Activated CD4-positive, alpha-beta memory T cell treated with anti-CD3 and anti-CD28 coated beads, Interleukin-2, amount 10 ng/mL, durations not matched to agents 7 days and 5 days (primary cell): ENCODE results near the gene PES1. TPM values are rescaled to one million over a fixed set of nuclear protein-coding genes. Genes with fewer than 3 reads are reported as not detected.
"Not testable (repeated sequence)": the region's sequence is repeated elsewhere in the genome, so short reads cannot be mapped to it uniquely, and the experiment has no call there.

Experiments
- CTCF ChIA-PET: fragments of 350-600 bp; sonication (Branson Sonifier 250); formaldehyde crosslinking; loops from one replicate; lab custom pipeline; 2021; ENCODE audit warnings: antibody characterized with exemption, inconsistent platforms; lab: Charles Lee
- POLR2A ChIA-PET: fragments of 350-600 bp; sonication (Branson Sonifier 250); formaldehyde crosslinking; loops from one replicate; lab custom pipeline; 2021; ENCODE audit warnings: antibody characterized with exemption; lab: Charles Lee
- DNase-seq: peaks from one replicate; pipeline ENCODE4 v3.0.0-alpha.2; 2020
- H3K27ac Mint-ChIP-seq: one replicate; pipeline ENCODE4 v1.8.0; 2021; ENCODE audit warnings: mild to moderate bottlenecking, mixed read lengths
- H3K27me3 Mint-ChIP-seq: one replicate; pipeline ENCODE4 v1.8.0; 2021; ENCODE audit warnings: mixed read lengths
- H3K36me3 Mint-ChIP-seq: one replicate; pipeline ENCODE4 v1.8.0; 2021; ENCODE audit warnings: low read depth, mixed read lengths
- H3K4me1 Mint-ChIP-seq: one replicate; pipeline ENCODE4 v1.8.0; 2021; ENCODE audit warnings: mixed read lengths
- H3K4me3 Mint-ChIP-seq: one replicate; pipeline ENCODE4 v1.8.0; 2021; ENCODE audit warnings: mild to moderate bottlenecking, mixed read lengths
- H3K9me3 Mint-ChIP-seq: one replicate; pipeline ENCODE4 v1.8.0; 2021; ENCODE audit warnings: mixed read lengths
- total RNA-seq, 2 experiments: library from RNA; stranded (reverse); gene quantifications; one replicate each; pipeline ENCODE4 v1.2.3, GENCODE V29; 2021

Gene PES1
- total RNA-seq, 2 experiments from 2014 or later: 48.3 to 54.9 TPM

DNA sequence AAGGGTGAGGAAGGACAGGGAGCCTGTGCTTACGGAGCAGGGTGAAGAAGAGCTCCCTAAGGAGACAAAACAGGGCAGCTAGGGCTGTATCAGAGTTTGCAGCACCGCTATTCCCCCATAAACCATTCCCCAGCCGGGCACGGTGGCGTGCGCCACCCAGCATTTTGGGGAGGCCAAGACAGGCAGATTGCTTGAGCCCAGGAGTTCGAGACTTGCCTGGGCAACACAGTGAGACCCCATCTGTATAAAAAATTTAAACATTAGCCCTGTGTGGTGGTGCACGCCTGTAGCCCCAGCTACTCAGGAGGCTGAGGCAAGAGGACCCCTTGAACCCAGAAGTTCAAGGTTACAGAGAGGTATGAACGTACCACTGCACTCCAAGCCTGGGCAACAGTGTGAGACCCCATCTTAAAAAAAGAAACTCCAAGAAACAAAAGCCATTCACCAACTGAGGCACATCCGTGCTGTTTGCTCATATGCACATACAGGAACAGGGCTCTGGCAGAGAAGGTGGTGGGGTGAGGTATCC, 22.0 kb downstream of the PES1 start:
- H3K27ac Mint-ChIP-seq: no peak overlapping the region
- no peak for DNase-seq
- ChIA-PET POLR2A (no interaction called here), CTCF (interaction anchor here (0.7 kb wide), 1 partner anchor 85 kb away, joined by 3 read pairs; no protein-coding TSS in a partner anchor)
- H3K27me3 Mint-ChIP-seq: peaks cover 19% of the 10 kb centered on the region
- H3K4me1 Mint-ChIP-seq: no peaks in the 10 kb centered on the region
- H3K36me3 Mint-ChIP-seq: no peaks in the 10 kb centered on the region
- no peak overlapping the region for H3K4me3 Mint-ChIP-seq
- no peaks in the 10 kb centered on the region for H3K9me3 Mint-ChIP-seq

DNA sequence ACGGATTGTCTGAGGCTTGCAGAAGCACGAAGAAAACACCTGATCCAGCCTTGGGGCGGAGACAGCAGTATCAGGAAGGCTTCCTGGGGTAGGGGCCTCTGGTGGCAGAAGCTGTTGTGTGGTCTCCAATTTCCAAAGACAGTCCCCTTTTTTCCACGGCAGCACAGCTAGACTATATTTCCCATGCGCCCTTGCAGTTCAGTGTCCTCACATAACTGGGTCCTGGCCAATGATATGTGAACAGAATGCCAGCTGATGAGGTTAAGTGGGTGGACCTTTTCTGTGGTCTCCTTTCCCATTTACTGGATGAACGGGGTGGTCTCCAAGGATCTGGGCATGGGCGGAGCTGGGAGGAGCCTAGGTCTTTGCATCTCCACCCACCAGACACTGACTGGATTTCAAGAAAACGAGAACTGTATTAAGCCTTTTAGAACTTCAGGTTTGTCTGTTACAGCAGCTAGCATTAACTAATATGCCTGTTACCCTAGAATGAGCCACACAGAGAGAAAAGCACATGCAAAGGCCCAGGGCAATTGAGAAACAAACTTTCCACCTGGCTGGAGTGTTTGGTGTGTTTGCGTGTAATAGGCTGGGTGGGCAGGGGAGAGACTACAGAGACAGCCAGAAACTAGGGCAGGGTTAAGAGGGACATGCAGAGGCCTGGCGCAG, 23.4 kb downstream of the PES1 start:
- Mint-ChIP-seq H3K36me3 (no peaks in the 10 kb centered on the region), H3K9me3 (no peaks in the 10 kb centered on the region), H3K4me1 (no peaks in the 10 kb centered on the region), H3K27me3 (peaks cover 12% of the 10 kb centered on the region), H3K27ac (no peak overlapping the region), H3K4me3 (no peak overlapping the region)
- ChIA-PET POLR2A (no interaction called here), CTCF (no interaction called here)
- DNase-seq: no peak

DNA sequence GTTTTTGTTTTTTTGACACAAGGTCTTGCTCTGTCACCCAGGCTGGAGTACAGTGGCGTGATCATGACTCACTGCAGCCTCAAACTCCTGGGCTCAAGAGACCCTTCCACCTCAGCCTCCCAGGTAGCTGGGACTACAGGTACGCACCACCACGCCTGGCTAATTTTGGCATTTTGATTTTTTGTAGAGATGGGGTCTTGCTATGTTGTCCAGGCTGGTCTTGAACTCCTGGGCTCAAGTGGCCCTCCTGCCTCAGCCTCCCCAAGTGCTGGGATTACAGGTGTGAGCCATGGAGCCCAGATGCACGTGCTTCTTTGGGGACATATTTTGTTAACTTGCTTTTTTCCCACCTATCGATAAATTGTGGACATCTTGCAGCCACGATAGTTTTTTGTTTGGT, 24.4 kb downstream of the PES1 start:
- H3K36me3 Mint-ChIP-seq, H3K4me3 Mint-ChIP-seq, DNase-seq, CTCF ChIA-PET, H3K9me3 Mint-ChIP-seq, POLR2A ChIA-PET, H3K27ac Mint-ChIP-seq, H3K4me1 Mint-ChIP-seq: not testable (repeated sequence)
- H3K27me3 Mint-ChIP-seq: peaks cover 11% of the 10 kb centered on the region

DNA sequence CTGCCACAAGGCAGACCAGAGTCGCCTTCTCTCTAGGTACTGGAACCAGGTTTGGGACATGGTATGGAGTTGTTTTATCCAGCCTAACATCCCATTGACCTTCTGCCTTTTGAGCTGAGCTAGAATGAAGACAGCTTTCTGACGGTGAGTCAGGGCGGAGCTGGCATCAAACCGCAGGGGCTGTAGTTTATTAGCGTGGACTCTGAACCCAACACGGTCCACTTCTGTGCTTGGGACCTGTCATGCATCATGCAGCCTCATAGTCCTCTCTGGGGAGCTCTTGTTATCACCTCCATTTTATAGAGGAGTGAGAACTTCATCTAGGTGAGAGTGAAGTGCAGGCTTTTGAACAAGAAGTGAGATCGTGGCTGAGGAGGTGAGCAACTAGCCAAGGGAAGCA, 25.6 kb downstream of the PES1 start:
- H3K4me1 Mint-ChIP-seq: no peaks in the 10 kb centered on the region
- no peak overlapping the region for H3K27ac Mint-ChIP-seq
- ChIA-PET CTCF (no interaction called here), POLR2A (no interaction called here)
- no peak for DNase-seq
- H3K36me3 Mint-ChIP-seq: no peaks in the 10 kb centered on the region
- H3K9me3 Mint-ChIP-seq: no peaks in the 10 kb centered on the region
- no peak overlapping the region for H3K4me3 Mint-ChIP-seq
- H3K27me3 Mint-ChIP-seq: peaks cover 11% of the 10 kb centered on the region

DNA sequence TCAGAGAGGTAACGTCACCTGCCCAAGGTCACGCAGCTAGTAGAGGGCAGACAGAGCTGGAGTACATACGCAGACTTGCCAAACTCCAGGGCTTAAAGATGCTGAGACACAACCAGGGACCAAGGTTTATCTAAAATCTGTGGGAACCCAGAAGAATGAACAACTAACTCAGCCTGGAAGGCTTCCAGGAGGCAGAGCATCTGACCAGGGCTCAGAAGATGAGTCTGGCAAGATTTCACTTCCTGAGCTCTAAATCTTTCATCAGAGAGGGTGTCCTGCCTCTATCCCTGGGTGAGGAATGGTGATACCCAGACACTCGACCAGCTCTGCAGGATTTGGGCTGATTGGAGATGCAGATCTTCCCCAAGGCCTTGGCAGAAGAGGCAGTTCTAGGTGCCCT, 26.4 kb downstream of the PES1 start:
- Mint-ChIP-seq H3K27me3 (peaks cover 10% of the 10 kb centered on the region), H3K27ac (no peak overlapping the region), H3K9me3 (no peaks in the 10 kb centered on the region), H3K4me1 (no peaks in the 10 kb centered on the region), H3K36me3 (no peaks in the 10 kb centered on the region), H3K4me3 (no peak overlapping the region)
- POLR2A ChIA-PET: no interaction called here
- CTCF ChIA-PET: no interaction called here
- no peak for DNase-seq

DNA sequence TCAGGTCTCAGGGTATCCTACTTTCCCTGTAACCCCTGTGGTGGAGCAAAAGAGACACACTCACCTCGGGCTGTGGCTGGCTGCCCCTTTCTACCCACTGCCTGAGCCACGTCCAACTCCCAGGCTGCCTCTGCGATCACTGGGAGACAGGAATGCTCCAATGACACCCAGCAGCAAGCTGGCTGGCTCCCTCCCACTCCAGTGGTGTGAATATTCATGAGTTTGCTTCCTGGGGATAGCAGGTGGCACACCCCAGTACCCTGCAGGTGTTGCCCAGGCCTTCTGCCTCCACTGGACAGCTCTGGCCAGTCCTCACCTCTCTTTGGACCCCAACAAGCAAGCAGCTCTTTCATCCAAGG, 27.0 kb downstream of the PES1 start:
- DNase-seq: no peak
- H3K9me3 Mint-ChIP-seq: no peaks in the 10 kb centered on the region
- no peak overlapping the region for H3K4me3 Mint-ChIP-seq
- ChIA-PET CTCF (no interaction called here), POLR2A (no interaction called here)
- no peak overlapping the region for H3K27ac Mint-ChIP-seq
- no peaks in the 10 kb centered on the region for H3K36me3 Mint-ChIP-seq
- no peaks in the 10 kb centered on the region for H3K4me1 Mint-ChIP-seq
- peaks cover 10% of the 10 kb centered on the region for H3K27me3 Mint-ChIP-seq

DNA sequence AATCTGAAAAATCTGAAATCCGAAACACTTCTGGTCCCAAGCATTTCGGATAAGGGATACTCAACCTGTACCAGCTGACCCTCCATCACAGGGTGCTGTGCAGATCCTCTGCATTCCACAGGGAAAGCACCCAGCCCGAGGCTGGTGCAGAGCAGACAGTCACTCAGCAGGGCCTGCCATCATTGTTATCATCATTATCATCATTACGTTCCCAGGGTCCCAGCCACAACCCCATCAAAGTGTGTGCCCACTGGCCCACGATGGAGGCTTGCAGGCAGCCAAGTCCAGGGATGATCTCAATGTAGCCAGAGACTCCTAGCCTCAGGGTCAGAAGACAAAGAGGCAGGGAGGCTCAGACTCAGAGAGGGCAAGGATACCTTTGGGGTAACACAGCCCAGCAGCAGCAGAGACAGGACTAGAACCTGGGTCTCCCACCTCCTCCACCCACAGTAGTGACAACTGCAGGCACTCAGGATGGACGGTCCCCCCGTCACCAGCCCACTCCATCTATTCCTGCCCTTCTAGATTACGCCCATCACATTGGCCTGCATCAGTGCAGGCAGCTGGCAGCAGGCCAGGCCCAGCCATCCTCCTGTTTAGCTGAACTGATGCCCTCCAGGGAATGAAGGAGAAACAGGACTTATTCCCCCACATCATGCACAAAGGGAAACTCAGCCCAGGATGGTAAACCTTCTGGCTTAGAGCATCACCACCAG, 27.5 kb downstream of the PES1 start:
- Mint-ChIP-seq H3K9me3 (no peaks in the 10 kb centered on the region), H3K27ac (no peak overlapping the region), H3K4me1 (no peaks in the 10 kb centered on the region), H3K36me3 (no peaks in the 10 kb centered on the region), H3K27me3 (peaks cover 6% of the 10 kb centered on the region), H3K4me3 (no peak overlapping the region)
- POLR2A ChIA-PET: no interaction called here
- no peak for DNase-seq
- CTCF ChIA-PET: no interaction called here

DNA sequence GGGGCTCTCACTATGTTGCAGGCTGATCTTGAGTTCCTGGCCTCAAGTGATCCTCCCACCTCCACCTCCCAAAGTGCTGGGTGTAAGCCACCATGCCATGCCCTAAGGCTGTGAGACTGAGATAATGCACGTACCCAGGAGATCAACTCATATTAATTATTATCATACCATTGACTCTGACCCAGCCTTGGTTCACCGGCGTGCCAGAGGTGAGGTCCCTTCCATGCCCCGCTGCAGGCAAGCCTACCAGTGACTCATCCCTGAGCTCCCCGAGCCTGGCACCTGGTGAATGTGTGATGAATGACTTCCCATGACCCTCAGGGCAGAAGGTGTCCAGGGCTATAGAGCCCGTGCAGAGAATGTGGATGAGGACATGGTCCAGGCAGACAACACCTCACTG, 29.3 kb downstream of the PES1 start:
- CTCF ChIA-PET: no interaction called here
- DNase-seq: no peak
- POLR2A ChIA-PET: no interaction called here
- Mint-ChIP-seq H3K36me3 (no peaks in the 10 kb centered on the region), H3K27me3 (no peaks in the 10 kb centered on the region), H3K27ac (no peak overlapping the region), H3K9me3 (no peaks in the 10 kb centered on the region), H3K4me1 (no peaks in the 10 kb centered on the region), H3K4me3 (no peak overlapping the region)

DNA sequence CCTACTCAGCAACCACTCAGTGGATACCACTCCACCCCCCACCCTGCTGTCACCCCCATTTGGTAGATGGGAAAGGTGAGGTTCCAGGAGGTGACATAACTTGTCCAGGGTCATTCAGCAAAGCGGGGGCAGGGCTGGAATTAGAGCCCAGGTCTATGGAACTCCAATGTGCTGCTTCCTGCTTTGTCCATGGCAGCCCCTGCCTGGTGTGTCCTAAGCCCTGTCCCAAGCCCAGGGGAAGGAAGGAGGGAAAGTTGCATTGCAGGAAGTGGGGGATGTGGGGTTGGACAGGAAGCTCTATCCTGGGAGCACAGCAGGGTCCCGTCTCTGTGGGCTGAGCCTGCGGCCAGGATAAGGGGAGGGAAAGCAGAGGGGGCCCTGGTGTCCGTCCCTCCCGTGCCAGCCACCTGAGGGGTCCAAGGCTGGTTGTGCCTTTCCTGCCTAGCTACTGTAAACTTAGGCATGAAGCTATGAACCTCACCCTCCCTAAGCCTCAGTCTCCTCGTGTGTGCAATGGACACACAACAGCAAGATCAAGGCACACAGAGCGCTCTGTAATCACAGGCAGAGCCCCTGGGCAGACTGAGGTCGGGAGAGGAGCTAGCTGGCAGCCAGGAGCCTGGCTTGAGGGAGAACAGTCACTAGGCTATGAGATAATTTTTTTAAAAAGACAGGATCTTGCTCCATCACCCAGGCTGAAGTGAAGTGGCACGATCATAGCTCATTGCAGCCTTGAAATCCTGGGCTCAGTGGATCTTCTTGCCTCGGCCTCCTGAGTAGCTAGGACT, 30.1 kb downstream of the PES1 start:
- H3K9me3 Mint-ChIP-seq: no peaks in the 10 kb centered on the region
- H3K27me3 Mint-ChIP-seq: no peaks in the 10 kb centered on the region
- H3K4me1 Mint-ChIP-seq: no peaks in the 10 kb centered on the region
- POLR2A ChIA-PET: no interaction called here
- no peaks in the 10 kb centered on the region for H3K36me3 Mint-ChIP-seq
- DNase-seq: no peak
- no peak overlapping the region for H3K27ac Mint-ChIP-seq
- H3K4me3 Mint-ChIP-seq: no peak overlapping the region
- CTCF ChIA-PET: no interaction called here

DNA sequence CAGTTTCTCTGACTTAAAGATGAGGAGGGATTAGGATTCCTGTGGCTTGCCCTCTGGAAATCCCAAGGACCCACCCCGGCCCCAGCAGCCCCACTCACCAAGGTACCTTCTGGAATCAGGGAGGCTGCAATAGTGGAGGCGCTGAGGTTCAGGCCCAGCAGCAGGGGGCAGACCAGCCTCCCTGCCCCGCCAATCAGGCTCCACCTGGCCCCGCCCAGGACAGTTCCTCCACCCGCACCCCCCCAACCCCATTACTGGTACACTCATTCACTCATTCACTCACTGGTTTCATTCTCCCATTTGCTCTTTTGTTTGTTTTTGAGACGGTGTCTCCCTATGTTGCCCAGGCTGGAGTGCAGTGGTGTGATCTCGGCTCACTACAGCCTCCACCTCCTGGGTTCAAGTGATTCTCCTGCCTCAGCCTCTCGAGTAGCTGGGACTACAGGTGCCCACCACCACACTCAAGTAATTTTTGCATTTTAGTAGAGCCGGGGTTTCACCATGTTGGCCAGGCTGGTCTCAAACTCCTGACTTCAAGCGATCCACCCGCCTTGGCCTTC, 31.0 kb downstream of the PES1 start:
- H3K27me3 Mint-ChIP-seq, H3K27ac Mint-ChIP-seq, H3K9me3 Mint-ChIP-seq, H3K36me3 Mint-ChIP-seq, POLR2A ChIA-PET, CTCF ChIA-PET, H3K4me1 Mint-ChIP-seq, H3K4me3 Mint-ChIP-seq: not testable (repeated sequence)
- peak; percentile 21 for DNase-seq

DNA sequence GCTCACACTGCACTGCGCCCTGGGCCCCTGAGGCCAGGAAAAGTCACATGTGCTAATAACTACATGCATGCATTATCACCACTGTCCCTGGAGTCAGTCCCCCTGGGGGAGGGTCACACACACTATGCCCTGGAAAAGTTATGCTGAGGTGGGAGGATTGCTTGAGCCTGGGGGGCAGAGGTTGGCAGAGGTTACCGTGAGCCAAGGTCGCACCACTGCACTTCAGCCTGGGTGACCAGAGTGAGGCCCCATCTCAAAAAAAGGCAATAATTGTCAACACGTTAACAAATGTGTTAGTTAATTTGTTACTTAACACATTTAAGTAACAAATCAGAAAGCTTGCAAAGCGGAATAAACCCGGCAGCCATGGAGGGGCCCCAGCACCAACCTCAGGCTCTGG, 31.8 kb downstream of the PES1 start:
- H3K9me3 Mint-ChIP-seq: no peaks in the 10 kb centered on the region
- ChIA-PET POLR2A (no interaction called here), CTCF (no interaction called here)
- H3K4me3 Mint-ChIP-seq: no peak overlapping the region
- no peaks in the 10 kb centered on the region for H3K36me3 Mint-ChIP-seq
- H3K27ac Mint-ChIP-seq: no peak overlapping the region
- DNase-seq: no peak
- H3K4me1 Mint-ChIP-seq: no peaks in the 10 kb centered on the region
- no peaks in the 10 kb centered on the region for H3K27me3 Mint-ChIP-seq

DNA sequence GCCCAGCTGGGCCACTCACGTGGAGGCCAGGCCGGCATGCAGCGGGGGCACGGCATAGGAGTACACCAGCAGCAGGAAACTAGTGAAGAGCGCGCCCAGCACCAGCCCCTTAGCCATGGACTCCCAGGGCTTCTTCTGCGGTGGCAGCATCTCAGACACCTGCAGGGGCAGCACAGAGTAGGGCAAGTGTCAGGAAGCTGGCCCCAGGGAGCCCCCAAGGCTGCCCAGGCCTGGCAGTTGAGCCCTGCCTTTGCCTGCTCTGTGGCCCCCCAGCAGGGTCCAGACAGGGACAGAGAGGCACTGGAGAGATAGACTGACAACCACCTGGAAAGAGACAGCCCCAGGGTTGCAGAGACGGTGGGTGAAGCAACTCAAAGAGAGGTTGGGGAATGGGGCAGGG, 34.5 kb downstream of the PES1 start:
- CTCF ChIA-PET: no interaction called here
- POLR2A ChIA-PET: no interaction called here
- no peaks in the 10 kb centered on the region for H3K27me3 Mint-ChIP-seq
- DNase-seq: no peak
- no peak overlapping the region for H3K4me3 Mint-ChIP-seq
- H3K9me3 Mint-ChIP-seq: no peaks in the 10 kb centered on the region
- H3K4me1 Mint-ChIP-seq: peaks cover 15% of the 10 kb centered on the region
- H3K27ac Mint-ChIP-seq: no peak overlapping the region
- no peaks in the 10 kb centered on the region for H3K36me3 Mint-ChIP-seq

DNA sequence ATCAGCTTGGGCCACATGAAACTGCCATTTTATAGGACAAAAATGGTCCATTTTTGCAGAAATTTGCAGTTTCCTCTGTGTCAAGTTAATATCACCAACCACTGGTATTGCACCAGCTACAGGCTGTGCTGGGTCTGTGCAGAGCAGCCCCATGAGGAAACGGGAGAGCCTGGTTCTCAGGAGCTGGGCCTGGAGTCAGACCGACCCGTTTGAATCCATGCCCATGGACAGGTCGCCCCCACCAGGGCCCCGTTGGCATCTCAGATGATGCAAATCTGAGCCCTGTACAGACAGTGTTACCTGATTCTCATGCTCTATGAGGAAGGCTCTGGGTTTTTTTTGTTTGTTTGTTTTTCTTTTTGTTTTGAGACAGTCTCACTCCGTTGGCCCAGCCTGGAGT, 35.3 kb downstream of the PES1 start:
- CTCF ChIA-PET: no interaction called here
- no peak for DNase-seq
- Mint-ChIP-seq H3K4me3 (no peak overlapping the region), H3K9me3 (no peaks in the 10 kb centered on the region), H3K36me3 (no peaks in the 10 kb centered on the region), H3K27me3 (no peaks in the 10 kb centered on the region), H3K4me1 (peaks cover 15% of the 10 kb centered on the region), H3K27ac (no peak overlapping the region)
- POLR2A ChIA-PET: no interaction called here
